H1 (cell line): ENCODE data around the gene ATAT1. TPM values are rescaled to one million over a fixed set of nuclear protein-coding genes. Genes with fewer than 3 reads are reported as not detected.

ENCODE experiments used
- POLR2AphosphoS5 ChIP-seq: IDR thresholded peaks from 2 replicates; pipeline ENCODE4 v1.6.1; 2011; ENCODE audit warnings: low read depth, low read length
- RAD21 ChIP-seq, 2 experiments: IDR thresholded peaks in 1 of 2; conservative IDR thresholded peaks in 1 of 2; 2 replicates each; pipeline ENCODE4 v1.6.1; 2011; ENCODE audit warnings: low read depth in 2 of 2, low read length in 2 of 2, improper control_type of control experiment in 1 of 2, inconsistent platforms in 1 of 2, mild to moderate bottlenecking in 1 of 2, moderate library complexity in 1 of 2
- RNF2 ChIP-seq: fragments of 200-900, 300-1000 bp; sonication (generic); IDR thresholded peaks from 2 replicates; pipeline ENCODE4 v1.7.1; 2016; ENCODE audit warnings: borderline replicate concordance, low read depth, mild to moderate bottlenecking, antibody characterized with exemption, low read length; ENCODE audit not compliant: poor library complexity, severe bottlenecking; ENCODE audit errors: missing control alignments
- SIRT6 ChIP-seq: IDR thresholded peaks from one replicate; pipeline ENCODE4 v1.7.1; 2012; ENCODE audit warnings: low read length, inconsistent platforms
- polyA plus RNA-seq, 7 experiments: library from polyadenylated mRNA; depleted of rRNA in 3 of 7; stranded (reverse) in 5 of 7; unstranded in 2 of 7; fragments of >200 nt in 5 of 7; fragments of 200-250 nt in 2 of 7; gene quantifications; 1 replicate in 5 of 7; 2 replicates in 1 of 7; 4 replicates in 1 of 7; pipeline versions ENCODE4 v1.2.1 to v1.2.3, GENCODE V29; 2011 to 2013; ENCODE audit warnings: missing spikeins in 2 of 7, mixed read lengths in 2 of 7
- total RNA-seq: library from RNA; stranded (reverse); fragmentation: NEBNext Ultra II Directional; extraction: Animal tissue kit (Norgen Biotek cat#: 25700); gene quantifications from 2 replicates; pipeline ENCODE4 v1.2.1, GENCODE V29; 2021

ATAT1 gene
- total and polyA plus RNA-seq, 2 of the 8 experiments (the other 6 are each of a cell fraction or from before 2014, with no cell fraction given), result 14.4 to 14.6 TPM

DNA sequence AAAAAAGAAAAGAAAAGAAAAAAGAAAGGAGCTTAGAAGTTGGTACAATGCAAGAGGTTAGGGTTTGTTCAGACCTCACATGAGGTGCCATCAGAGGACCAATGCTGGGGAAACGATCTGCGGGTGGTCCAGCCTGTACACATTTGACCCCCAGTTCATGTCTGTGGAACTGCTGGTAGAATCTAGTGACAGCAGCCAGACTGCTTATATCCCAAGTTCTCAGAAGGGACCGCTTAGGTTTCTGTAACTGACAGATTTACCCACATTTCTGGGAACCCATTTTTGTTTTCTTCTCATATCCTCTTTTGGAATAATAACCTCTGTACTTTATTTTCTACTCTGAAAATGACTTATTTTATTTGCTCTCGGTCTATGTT lies 55.1 kb downstream of the ATAT1 start (continued):
- no peak for TF ChIP-seq RAD21 (IDR thresholded peaks at IDR 0.05 in 1 of 2, conservative IDR thresholded peaks at IDR 0.05 in 1 of 2; ENCODE audit: low read depth in 2 of 2, low read length in 2 of 2)
- no peak for TF ChIP-seq SIRT6
- no peak for TF ChIP-seq RNF2
- no peak for TF ChIP-seq POLR2AphosphoS5
- TF ChIP-seq, all 59 proteins: peak for 0
